C4-2B (cell line): ENCODE data around the gene SEC23A.

Source experiments
- CTCF ChIP-seq: fragments of 450-650 bp; conservative IDR thresholded peaks from 2 replicates; pipeline ENCODE4 v1.5.1; 2017; ENCODE audit warnings: mild to moderate bottlenecking
- ZFX ChIP-seq: fragments of 450-650 bp; IDR thresholded peaks from 2 replicates; pipeline ENCODE4 v1.6.1; 2017

- TF ChIP-seq CTCF (no peak), ZFX (no peak)
Measured at GRCh38 chr14:39006721-39007410, 96.2 kb downstream of the SEC23A start.
